GM19397 (cell line): Measurements from ENCODE around the gene SIAH1.
A peak's percentile ranks its signal among the peaks of the same experiment; 100 is the strongest.
"Not testable (repeated sequence)": the region's sequence is repeated elsewhere in the genome, so short reads cannot be mapped to it uniquely, and the experiment has no call there.

ENCODE experiments used
- ATAC-seq: cut with Tn5 transposase; IDR thresholded peaks from one replicate; pipeline ENCODE4 v1.9.1; 2021; ENCODE audit warnings: mild to moderate bottlenecking, moderate library complexity; ENCODE audit not compliant: unreplicated experiment

SIAH1 gene, protein sequence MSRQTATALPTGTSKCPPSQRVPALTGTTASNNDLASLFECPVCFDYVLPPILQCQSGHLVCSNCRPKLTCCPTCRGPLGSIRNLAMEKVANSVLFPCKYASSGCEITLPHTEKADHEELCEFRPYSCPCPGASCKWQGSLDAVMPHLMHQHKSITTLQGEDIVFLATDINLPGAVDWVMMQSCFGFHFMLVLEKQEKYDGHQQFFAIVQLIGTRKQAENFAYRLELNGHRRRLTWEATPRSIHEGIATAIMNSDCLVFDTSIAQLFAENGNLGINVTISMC

DNA sequence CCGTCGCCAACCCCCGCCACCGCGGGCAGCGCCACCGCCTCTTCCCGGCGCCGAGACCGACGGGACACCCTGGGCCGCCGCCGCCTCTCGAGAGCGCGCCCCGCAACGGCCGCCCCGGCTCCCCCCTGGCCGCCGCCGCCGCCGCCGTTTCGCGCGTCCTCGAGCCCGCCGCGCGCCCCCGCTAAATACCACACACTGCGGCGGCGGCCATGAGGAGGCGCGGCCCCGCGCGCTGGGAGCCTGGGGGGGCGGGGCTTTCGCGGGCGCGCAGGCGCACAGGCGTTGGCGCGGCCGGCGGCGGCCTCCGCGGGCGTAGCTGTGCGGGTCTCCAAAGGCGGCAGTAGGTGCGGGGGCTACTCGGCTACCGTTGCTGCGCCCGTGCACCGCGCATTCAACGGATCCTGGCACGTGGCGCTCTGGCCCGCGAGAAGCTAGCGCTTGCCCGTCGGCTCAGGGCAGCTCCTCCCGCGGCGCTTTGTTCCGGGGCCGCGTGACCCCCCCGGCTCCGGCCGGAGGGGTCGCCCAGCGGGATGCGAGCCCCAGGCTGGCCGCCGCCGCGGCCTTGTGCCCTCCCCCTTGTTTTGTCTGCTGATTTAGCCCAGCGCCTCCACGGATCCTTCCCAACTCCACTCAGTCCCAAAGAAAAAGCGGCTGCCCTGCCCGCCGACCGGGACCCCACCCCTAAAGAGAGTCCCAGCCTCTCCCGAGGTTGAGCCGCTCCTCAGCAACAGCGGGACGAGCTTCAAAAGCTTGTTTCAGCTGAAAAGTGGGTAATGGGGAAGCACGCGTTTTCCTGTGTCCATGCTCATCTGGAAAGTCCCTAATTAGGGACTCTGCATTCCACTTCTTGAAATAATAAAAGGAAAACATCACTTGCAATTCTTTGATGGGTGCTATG lies at the start of gene SIAH1:
TSS of gene SIAH1 (minus strand) at position 161 of the 898 bp plus-strand sequence. CDS start 22,985 bp downstream, outside the sequence.
- peak; percentile 66 for ATAC-seq

DNA sequence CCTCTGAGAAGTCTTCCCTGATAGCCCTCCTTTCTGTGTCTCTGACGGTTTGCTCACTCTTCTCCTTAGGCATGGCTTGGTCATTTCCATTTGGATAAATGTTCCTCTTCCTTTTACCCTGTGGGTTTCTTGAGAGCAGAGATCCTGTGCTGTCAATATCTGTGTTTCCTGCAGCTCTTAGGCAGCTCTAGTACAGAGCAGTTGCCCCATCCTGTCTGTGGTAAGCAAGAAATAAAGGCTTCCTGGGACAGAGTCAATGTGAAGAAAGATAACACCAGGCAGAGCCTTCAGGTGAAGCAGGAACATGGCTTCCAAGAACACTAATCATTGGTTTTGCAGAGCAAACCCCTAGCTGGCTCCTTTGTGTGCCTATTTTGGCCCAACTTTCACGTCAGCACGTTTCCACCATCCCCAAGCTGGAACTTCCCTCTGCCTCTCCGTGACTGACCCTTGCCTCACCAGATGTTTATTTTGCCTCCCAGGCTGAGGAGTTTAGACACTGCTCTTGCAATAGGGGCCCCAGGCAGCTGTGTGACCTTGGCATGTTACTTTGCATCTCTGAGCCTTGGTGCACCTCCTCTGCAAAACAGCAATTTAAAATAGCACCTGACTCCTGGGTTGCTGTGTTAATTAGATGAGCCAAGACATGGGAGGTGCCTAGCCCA lies 49.6 kb upstream of the SIAH1 start:
- no peak for ATAC-seq

- ATAC-seq: no peak
Measured at GRCh38 chr16:48433850-48434530, 48.8 kb upstream of the SIAH1 start.

DNA sequence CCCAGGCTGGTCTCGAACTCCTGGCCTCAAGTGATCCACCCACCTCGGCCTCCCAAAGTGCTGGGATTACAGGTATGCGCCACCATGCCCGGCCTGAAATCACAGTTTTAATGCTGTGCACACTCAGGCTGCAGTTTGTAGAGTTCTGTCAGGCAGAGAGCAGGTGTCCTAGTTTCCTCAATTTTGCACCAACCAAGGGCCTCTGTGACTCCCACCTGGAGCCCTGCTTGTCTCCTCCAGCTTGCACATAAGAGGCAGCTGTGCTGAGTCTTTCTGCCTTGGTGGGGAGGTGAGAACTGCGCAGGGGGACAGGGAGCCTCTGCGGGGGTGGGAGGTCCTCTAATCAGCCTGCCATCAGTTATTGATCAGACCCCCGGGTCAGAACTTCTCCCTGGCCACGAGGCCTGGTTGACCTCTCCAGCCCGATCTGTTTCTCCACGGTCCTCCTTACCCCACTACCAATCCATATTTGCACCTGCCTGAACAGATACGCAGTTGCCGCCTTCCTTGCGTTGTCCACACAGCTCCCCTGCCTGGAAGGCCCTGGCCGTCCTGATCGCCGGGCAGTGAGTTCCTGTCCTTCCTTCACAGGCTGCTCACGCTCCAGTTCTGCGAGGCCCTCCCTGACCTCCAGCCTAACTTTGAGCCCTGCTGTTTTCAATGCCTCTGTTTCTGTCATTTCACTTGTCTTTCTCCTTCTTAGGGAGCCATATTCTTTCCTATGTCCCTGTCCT lies 48.1 kb upstream of the SIAH1 start:
- no peak for ATAC-seq

GRCh38 chr16:48432136-48432535 lies 46.9 kb upstream of the SIAH1 start:
- ATAC-seq: peak; percentile 70

DNA sequence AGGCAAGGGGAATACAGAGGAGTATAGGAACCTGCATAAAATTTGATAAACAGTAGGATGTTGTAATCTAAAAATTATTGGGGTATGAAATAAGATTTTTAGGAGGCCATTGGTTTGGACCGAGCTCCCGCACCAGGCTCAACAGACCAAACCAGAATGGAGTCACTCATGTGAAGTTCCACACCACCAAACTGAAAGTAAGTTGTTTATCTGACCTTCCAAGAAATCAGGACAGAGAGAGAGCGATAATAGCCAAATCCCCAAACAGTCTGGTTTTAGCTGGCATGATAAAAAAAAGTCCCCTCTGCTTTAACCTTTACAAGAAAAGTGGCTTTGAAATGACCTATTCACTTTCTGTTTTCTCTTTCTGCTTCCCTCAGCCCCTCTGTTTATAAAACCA lies 45.7 kb upstream of the SIAH1 start:
- ATAC-seq: no peak

GRCh38 chr16:48426244-48427141 lies 41.3 kb upstream of the SIAH1 start:
- no peak for ATAC-seq

- no peak for ATAC-seq
Measured at GRCh38 chr16:48422537-48422936, 37.3 kb upstream of the SIAH1 start.

DNA sequence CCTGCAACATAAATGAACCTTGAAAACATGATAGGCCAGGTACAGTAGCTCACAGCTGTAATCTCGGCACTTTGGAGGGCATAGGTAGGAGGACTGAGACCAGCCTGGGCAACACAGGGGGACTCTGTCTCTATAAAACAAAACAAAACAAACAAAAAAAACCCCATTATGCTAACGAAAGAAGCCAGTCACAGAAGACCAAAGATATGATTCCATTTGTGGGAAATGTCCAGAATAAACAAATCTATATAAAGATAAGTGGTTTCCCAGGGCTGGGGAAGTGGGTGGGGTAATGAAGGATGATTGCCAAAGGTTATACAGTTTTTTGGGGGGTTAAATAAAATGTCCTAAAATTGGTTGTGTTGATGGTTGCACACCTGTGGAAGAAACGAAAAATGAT lies 36.5 kb upstream of the SIAH1 start:
- no peak for ATAC-seq

- no peak for ATAC-seq
Measured at GRCh38 chr16:48420437-48420836, 35.2 kb upstream of the SIAH1 start.

DNA sequence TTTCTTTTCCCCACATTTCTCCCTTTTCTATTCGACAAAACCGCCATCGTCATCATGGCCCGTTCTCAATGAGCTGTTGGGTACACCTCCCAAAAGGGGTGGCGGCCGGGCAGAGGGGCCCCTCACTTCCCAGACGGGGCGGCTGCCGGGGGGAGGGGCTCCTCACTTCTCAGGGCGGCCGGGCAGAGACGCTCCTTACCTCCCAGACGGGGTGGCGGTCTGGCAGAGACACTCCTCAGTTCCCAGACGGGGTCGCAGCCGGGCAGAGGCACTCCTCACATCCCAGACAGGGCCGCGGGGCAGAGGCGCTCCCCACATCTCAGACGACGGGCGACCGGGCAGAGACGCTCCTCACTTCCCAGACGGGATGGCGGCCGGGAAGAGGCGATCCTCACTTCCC lies 31.4 kb upstream of the SIAH1 start:
- ATAC-seq: not testable (repeated sequence)

DNA sequence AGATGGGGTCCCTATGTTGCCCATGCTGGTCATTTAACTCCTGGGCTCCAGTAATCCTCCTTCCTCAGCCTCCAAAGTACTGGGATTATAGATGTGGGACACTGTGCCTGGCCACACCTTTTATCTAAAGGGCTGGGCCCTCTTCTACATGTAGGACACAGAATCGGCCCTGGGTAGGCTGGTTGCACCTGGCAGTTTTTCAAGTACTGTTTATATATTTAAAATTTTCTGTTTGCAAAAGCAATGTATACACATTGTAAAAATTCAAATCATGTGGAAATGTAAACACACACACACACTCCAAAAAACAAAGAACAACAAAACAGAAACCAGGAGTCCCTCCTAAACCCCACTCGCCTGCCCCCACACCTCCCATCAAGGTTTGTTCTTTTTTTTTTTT lies 28.1 kb upstream of the SIAH1 start:
- no peak for ATAC-seq

DNA sequence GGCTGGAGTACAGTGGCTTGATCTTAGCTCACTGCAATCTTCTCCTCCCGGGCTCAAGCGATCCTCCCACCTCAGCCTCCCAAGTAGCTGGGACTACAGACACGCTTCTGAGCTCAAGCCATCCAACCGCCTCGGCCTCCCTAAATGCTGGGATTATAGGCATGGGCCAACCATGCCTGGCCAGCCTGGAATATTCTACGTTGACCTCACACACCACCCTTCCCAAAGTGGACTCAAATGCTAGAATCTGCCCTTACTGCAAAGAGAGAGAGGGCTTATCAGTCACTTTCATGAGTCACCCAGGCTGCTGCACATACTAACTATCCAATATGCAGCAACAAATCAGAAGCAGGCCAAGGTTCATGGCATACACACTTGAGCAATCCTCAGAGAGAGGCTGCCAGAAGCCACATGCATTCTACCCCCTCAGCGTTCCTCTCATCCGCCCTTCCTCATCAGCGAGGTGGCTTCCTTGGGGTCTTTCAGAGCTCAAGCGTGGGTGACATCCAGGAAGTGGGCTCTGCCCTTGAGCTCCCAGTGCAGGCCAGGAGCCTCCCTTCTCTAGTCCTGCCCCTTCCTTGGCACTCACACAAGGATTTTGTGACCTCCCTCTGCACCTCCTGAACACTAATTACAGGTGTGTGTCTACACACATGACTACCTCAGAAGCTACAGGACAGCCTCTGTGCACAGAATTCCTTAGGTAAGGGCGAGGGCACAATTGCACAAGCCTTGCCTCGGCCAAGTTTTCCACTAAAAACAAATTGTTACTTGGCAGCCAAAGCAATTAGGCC lies 24.8 kb upstream of the SIAH1 start:
- ATAC-seq: no peak

DNA sequence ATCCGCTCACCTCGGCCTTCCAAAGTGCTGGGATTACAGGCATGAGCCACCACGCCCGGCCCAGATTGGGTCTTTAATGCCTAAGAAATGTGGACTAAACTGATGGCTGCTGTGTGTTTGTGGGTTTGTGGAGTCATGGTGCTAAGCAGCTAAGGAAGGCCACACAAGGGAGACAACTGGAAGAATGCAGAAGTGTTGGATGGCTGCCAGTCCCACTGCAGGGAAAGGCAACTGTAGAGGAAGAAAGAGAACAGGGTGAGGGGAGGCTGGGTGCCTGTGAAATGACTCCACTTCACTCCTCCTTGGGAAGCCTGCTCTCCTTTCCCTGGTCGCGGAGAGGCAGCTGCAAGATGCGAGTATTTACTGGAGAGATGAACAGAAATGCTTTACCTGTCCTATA lies 23.5 kb upstream of the SIAH1 start:
- no peak for ATAC-seq

GRCh38 chr16:48405907-48406306 lies 20.7 kb upstream of the SIAH1 start:
- ATAC-seq: no peak

GRCh38 chr16:48405153-48405552 lies 19.9 kb upstream of the SIAH1 start:
- ATAC-seq: no peak

DNA sequence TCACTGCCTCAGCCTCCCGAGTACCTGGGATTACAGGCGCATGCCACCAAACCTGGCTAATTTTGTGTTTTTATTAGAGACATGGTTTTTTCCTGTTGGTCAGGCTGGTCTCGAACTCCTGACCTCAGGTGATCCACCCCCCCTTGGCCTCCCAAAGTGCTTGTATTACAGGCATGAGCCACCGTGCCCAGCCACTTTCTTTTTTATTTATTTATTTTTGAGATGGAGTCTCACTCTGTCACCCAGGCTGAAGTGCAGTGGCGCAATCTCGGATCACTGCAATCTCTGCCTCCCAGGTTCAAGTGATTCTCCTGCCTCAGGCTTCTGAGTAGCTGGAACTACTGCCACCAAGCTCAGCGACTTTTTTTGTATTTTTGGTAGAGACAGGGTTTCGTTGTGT lies 17.3 kb upstream of the SIAH1 start:
- not testable (repeated sequence) for ATAC-seq

DNA sequence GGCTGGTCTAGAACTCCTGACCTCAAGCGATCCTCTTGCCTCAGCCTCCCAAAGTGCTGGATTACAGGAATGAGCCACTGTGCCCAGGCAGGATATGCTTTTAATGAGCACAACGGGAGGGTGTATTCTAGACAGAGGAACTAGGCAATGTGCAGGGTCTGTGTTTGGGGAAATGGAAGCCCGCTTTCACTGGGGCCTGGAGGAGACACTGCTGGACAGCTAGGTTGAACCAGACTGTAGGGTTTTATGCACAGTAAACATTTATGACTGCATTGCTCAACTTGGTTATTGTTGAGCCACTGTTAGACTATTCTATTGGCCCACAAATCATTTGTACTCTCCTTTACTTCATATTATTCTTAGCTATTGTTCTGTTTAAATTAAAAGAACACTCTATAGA lies 10.2 kb upstream of the SIAH1 start:
- no peak for ATAC-seq

- no peak for ATAC-seq
Measured at GRCh38 chr16:48394355-48394703, 9.1 kb upstream of the SIAH1 start.
